Trophoblast cell (in vitro differentiated cells and primary cell): ENCODE data around the gene ORC5.

Experiments
- DNase-seq, 2 donors: peaks; one replicate each; pipeline ENCODE4 v3.0.0-alpha.2; 2016
- H2AFZ ChIP-seq: 2 replicates; pipeline ENCODE4 v1.6.1; 2013; ENCODE audit warnings: low read length, moderate library complexity, mild to moderate bottlenecking; ENCODE audit not compliant: insufficient read depth, poor library complexity
- H2AK5ac ChIP-seq: 2 replicates; pipeline ENCODE4 v1.6.1; 2013; ENCODE audit warnings: mild to moderate bottlenecking, low read length
- H2BK120ac ChIP-seq: 2 replicates; pipeline ENCODE4 v1.6.1; 2013; ENCODE audit warnings: low read length, mild to moderate bottlenecking, moderate library complexity; ENCODE audit not compliant: insufficient read depth, poor library complexity
- H2BK12ac ChIP-seq: 2 replicates; pipeline ENCODE4 v1.6.1; 2013; ENCODE audit warnings: mild to moderate bottlenecking, low read length, moderate library complexity
- H2BK5ac ChIP-seq: 2 replicates; pipeline ENCODE4 v1.6.1; 2013; ENCODE audit warnings: low read length, low read depth, moderate library complexity, mild to moderate bottlenecking; ENCODE audit not compliant: poor library complexity
- H3K14ac ChIP-seq: 2 replicates; pipeline ENCODE4 v1.6.1; 2013; ENCODE audit warnings: mild to moderate bottlenecking, low read length
- H3K18ac ChIP-seq: 2 replicates; pipeline ENCODE4 v1.6.1; 2013; ENCODE audit warnings: mild to moderate bottlenecking, low read length
- H3K23ac ChIP-seq: 2 replicates; pipeline ENCODE4 v1.6.1; 2013; ENCODE audit warnings: low read length
- H3K27ac ChIP-seq: 2 replicates; pipeline ENCODE4 v1.5.1; 2013; ENCODE audit warnings: low read depth, mild to moderate bottlenecking, inconsistent platforms, low read length, moderate library complexity
- H3K27me3 ChIP-seq: 2 replicates; pipeline ENCODE4 v1.6.1; 2013; ENCODE audit warnings: inconsistent platforms, mild to moderate bottlenecking, low read length, moderate library complexity; ENCODE audit not compliant: insufficient read depth
- H3K36me3 ChIP-seq, 2 experiments: 1 replicate in 1 of 2; 2 replicates in 1 of 2; pipeline ENCODE4 v1.6.1; 2013; ENCODE audit warnings: low read length in 2 of 2, mild to moderate bottlenecking in 2 of 2, moderate library complexity in 1 of 2; ENCODE audit not compliant: insufficient read depth in 2 of 2, control insufficient read depth in 1 of 2
- H3K4ac ChIP-seq: 2 replicates; pipeline ENCODE4 v1.6.1; 2013; ENCODE audit warnings: low read depth, mild to moderate bottlenecking, low read length, moderate library complexity
- H3K4me1 ChIP-seq, 2 experiments: 1 replicate in 1 of 2; 2 replicates in 1 of 2; pipeline ENCODE4 v1.6.1; 2013; ENCODE audit warnings: low read length in 2 of 2, mild to moderate bottlenecking in 2 of 2, moderate library complexity in 1 of 2; ENCODE audit not compliant: insufficient read depth in 2 of 2, control insufficient read depth in 1 of 2
- H3K4me2 ChIP-seq: 2 replicates; pipeline ENCODE4 v1.6.1; 2013; ENCODE audit warnings: inconsistent platforms, mild to moderate bottlenecking, low read length, moderate library complexity
- H3K4me3 ChIP-seq: 2 replicates; pipeline ENCODE4 v1.5.1; 2013; ENCODE audit warnings: mild to moderate bottlenecking, low read depth, low read length, inconsistent platforms
- H3K79me1 ChIP-seq: one replicate; pipeline ENCODE4 v1.6.1; 2013; ENCODE audit warnings: low read length
- H3K79me2 ChIP-seq: 2 replicates; pipeline ENCODE4 v1.6.1; 2013; ENCODE audit warnings: low read length, mild to moderate bottlenecking; ENCODE audit not compliant: control insufficient read depth, insufficient read depth, poor library complexity
- H3K9ac ChIP-seq: 2 replicates; pipeline ENCODE4 v1.6.1; 2013; ENCODE audit warnings: mild to moderate bottlenecking, low read length
- H3K9me3 ChIP-seq: 2 replicates; pipeline ENCODE4 v1.6.1; 2013; ENCODE audit warnings: low read depth, mild to moderate bottlenecking, control low read depth, inconsistent platforms, low read length; ENCODE audit not compliant: insufficient read depth
- H4K12ac ChIP-seq: 2 replicates; pipeline ENCODE4 v1.6.1; 2013; ENCODE audit warnings: low read depth, mild to moderate bottlenecking, low read length, moderate library complexity
- H4K8ac ChIP-seq: 2 replicates; pipeline ENCODE4 v1.6.1; 2013; ENCODE audit warnings: low read depth, mild to moderate bottlenecking, low read length, moderate library complexity
- H4K91ac ChIP-seq: one replicate; pipeline ENCODE4 v1.6.1; 2013; ENCODE audit warnings: low read depth, mild to moderate bottlenecking, low read length, moderate library complexity
- WGBS: extraction: QIAGEN DNeasy Blood & Tissue Kit; methylation state at CpG from one replicate; pipeline ENCODE4 v1.1.7; 2013; ENCODE audit warnings: missing lambda C conversion rate; ENCODE audit not compliant: insufficient read length, insufficient coverage; ENCODE audit errors: extremely low coverage; 5-methylcytosine and 5-hydroxymethylcytosine counted together

The ORC5 gene

GRCh38 chr7:104153287-104153686, 54.5 kb downstream of the ORC5 start:
- Histone ChIP-seq H3K79me2 (no peaks in the 10 kb centered on the region), H3K79me1 (no peaks in the 10 kb centered on the region), H2AFZ (no peak overlapping the region), H3K4me2 (no peak overlapping the region), H3K14ac (no peak overlapping the region), H3K4ac (no peak overlapping the region), H2AK5ac (no peak overlapping the region), H2BK120ac (no peak overlapping the region), H3K4me3 (no peak overlapping the region), H3K36me3 (no peaks in the 10 kb centered on the region), H3K23ac (no peak overlapping the region), H2BK5ac (no peak overlapping the region), H3K27ac (no peak overlapping the region), H3K9me3 (no peaks in the 10 kb centered on the region), H4K8ac (no peak overlapping the region), H3K18ac (no peak overlapping the region), H4K12ac (no peak overlapping the region), H3K27me3 (no peaks in the 10 kb centered on the region), H2BK12ac (no peak overlapping the region), H3K4me1 (no peaks in the 10 kb centered on the region), H3K9ac (no peak overlapping the region), H4K91ac (no peak overlapping the region)
- no peak for DNase-seq
- WGBS = no CpG with 5 or more reads among the region's 4 CpGs

DNA sequence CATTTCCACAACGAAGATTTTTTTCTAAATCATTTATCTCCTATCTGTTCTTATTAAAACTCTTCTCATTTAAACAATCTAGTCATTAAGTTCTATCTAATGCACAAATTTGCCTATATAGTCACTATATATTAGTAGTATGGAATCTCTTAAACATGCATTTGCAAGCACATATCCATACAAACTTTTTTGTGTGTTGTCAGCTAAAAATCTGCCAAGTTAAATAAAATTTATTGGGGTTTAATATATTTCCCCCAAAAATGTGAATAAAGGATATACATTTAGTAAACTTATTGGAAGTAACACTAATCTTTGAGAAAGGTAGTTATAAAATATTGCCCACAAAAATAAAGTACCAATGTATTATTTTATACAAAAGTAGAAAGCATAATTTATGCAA, 55.3 kb downstream of the ORC5 start:
- H4K8ac ChIP-seq = no peak overlapping the region
- H3K18ac ChIP-seq = no peak overlapping the region
- no peak overlapping the region for H4K91ac ChIP-seq
- H3K9ac ChIP-seq = no peak overlapping the region
- H3K4ac ChIP-seq = no peak overlapping the region
- H4K12ac ChIP-seq = no peak overlapping the region
- no peaks in the 10 kb centered on the region for H3K79me2 ChIP-seq
- no peak for DNase-seq
- no peaks in the 10 kb centered on the region for H3K27me3 ChIP-seq
- H3K4me1 ChIP-seq = no peaks in the 10 kb centered on the region
- no peak overlapping the region for H3K27ac ChIP-seq
- no peak overlapping the region for H3K14ac ChIP-seq
- H3K4me2 ChIP-seq = no peak overlapping the region
- H2BK5ac ChIP-seq = no peak overlapping the region
- no peak overlapping the region for H2AFZ ChIP-seq
- no peak overlapping the region for H2BK12ac ChIP-seq
- no peak overlapping the region for H2BK120ac ChIP-seq
- no peaks in the 10 kb centered on the region for H3K79me1 ChIP-seq
- H3K4me3 ChIP-seq = no peak overlapping the region
- WGBS = no CpG with 5 or more reads among the region's 1 CpG
- H3K23ac ChIP-seq = no peak overlapping the region
- no peaks in the 10 kb centered on the region for H3K9me3 ChIP-seq
- H2AK5ac ChIP-seq = no peak overlapping the region
- no peaks in the 10 kb centered on the region for H3K36me3 ChIP-seq

- no peak overlapping the region for H3K4ac ChIP-seq
- H3K79me1 ChIP-seq = no peaks in the 10 kb centered on the region
- H4K12ac ChIP-seq = no peak overlapping the region
- no peak overlapping the region for H3K4me3 ChIP-seq
- no peak overlapping the region for H4K8ac ChIP-seq
- H3K27ac ChIP-seq = no peak overlapping the region
- no peak overlapping the region for H2BK5ac ChIP-seq
- H4K91ac ChIP-seq = no peak overlapping the region
- no peak overlapping the region for H3K14ac ChIP-seq
- no peak overlapping the region for H2BK12ac ChIP-seq
- H2AK5ac ChIP-seq = no peak overlapping the region
- H3K18ac ChIP-seq = no peak overlapping the region
- no peak overlapping the region for H2BK120ac ChIP-seq
- H3K4me2 ChIP-seq = no peak overlapping the region
- no peak overlapping the region for H3K23ac ChIP-seq
- no CpG with 5 or more reads among the region's 1 CpG for WGBS
- no peaks in the 10 kb centered on the region for H3K36me3 ChIP-seq
- no peak overlapping the region for H2AFZ ChIP-seq
- no peaks in the 10 kb centered on the region for H3K27me3 ChIP-seq
- no peaks in the 10 kb centered on the region for H3K9me3 ChIP-seq
- no peak for DNase-seq
- H3K9ac ChIP-seq = no peak overlapping the region
- H3K79me2 ChIP-seq = no peaks in the 10 kb centered on the region
- no peaks in the 10 kb centered on the region for H3K4me1 ChIP-seq
Measured at GRCh38 chr7:104150470-104150869, 57.3 kb downstream of the ORC5 start.

DNA sequence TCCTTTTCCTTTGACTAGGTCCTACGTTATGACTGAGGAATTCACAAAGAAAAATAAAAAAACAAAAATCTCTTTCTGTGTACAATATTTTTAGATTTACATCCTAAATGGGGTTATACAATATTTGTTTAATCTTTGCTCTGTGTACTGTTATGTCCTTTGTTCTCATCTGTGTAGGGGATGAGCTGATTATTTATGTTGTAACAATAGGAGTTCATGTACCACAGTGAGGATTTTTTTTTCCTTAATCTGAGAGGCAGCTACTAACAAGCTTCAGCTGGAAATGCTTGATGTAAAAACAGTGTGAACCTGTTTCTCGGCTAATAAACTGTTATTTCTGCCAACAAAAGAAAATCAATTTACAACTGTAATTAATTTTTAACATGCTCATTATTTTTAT, 58.0 kb downstream of the ORC5 start:
- no peak overlapping the region for H4K12ac ChIP-seq
- no peaks in the 10 kb centered on the region for H3K27me3 ChIP-seq
- H2AK5ac ChIP-seq = no peak overlapping the region
- H3K27ac ChIP-seq = no peak overlapping the region
- H3K14ac ChIP-seq = no peak overlapping the region
- H3K36me3 ChIP-seq = no peaks in the 10 kb centered on the region
- H2AFZ ChIP-seq = no peak overlapping the region
- DNase-seq = no peak
- H2BK12ac ChIP-seq = no peak overlapping the region
- H2BK120ac ChIP-seq = no peak overlapping the region
- H3K4ac ChIP-seq = no peak overlapping the region
- H4K91ac ChIP-seq = no peak overlapping the region
- no peaks in the 10 kb centered on the region for H3K79me2 ChIP-seq
- no peaks in the 10 kb centered on the region for H3K79me1 ChIP-seq
- no peaks in the 10 kb centered on the region for H3K4me1 ChIP-seq
- H4K8ac ChIP-seq = no peak overlapping the region
- H3K9ac ChIP-seq = no peak overlapping the region
- H3K18ac ChIP-seq = no peak overlapping the region
- no peak overlapping the region for H2BK5ac ChIP-seq
- WGBS = no CpG with 5 or more reads among the region's 2 CpGs
- no peak overlapping the region for H3K23ac ChIP-seq
- H3K9me3 ChIP-seq = no peaks in the 10 kb centered on the region
- no peak overlapping the region for H3K4me2 ChIP-seq
- no peak overlapping the region for H3K4me3 ChIP-seq
